ENCODE data around the gene TRAPPC12.

- TF ChIP-seq POLR2A (IDR thresholded peaks at IDR 0.05) = no peak
- no peak for TF ChIP-seq CTCF (IDR thresholded peaks at IDR 0.05)
Observed at GRCh38 chr2:3403587-3404334, 24.3 kb downstream of the TRAPPC12 start.

Data from vagina (tissue), 2 donors.